ENCODE measurements around the gene SLIT3.

The SLIT3 gene

DNA sequence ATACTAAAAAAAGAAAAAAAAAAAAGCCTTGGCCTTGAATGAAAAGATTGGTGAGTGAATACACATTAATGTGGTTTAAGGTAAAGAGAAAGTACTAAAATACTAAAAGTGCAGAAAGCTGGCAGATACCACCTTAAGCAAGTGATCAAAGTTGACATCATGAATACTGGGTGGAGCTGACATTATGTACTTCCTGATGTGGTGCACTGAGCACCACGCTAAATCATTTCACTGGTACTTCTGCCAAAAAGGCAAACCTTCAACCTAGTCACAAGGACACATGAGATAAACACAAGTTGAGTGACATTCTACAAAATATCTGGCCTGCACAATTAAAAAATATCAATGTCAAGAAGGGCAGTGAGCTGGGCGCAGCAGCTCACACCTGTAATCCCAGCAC, 687.9 kb downstream of the SLIT3 start:
- H3K27ac ChIP-seq = no peak overlapping the region
- TF ChIP-seq, protein P1, sequence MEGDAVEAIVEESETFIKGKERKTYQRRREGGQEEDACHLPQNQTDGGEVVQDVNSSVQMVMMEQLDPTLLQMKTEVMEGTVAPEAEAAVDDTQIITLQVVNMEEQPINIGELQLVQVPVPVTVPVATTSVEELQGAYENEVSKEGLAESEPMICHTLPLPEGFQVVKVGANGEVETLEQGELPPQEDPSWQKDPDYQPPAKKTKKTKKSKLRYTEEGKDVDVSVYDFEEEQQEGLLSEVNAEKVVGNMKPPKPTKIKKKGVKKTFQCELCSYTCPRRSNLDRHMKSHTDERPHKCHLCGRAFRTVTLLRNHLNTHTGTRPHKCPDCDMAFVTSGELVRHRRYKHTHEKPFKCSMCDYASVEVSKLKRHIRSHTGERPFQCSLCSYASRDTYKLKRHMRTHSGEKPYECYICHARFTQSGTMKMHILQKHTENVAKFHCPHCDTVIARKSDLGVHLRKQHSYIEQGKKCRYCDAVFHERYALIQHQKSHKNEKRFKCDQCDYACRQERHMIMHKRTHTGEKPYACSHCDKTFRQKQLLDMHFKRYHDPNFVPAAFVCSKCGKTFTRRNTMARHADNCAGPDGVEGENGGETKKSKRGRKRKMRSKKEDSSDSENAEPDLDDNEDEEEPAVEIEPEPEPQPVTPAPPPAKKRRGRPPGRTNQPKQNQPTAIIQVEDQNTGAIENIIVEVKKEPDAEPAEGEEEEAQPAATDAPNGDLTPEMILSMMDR (conservative IDR thresholded peaks at IDR 0.05) = no peak

DNA sequence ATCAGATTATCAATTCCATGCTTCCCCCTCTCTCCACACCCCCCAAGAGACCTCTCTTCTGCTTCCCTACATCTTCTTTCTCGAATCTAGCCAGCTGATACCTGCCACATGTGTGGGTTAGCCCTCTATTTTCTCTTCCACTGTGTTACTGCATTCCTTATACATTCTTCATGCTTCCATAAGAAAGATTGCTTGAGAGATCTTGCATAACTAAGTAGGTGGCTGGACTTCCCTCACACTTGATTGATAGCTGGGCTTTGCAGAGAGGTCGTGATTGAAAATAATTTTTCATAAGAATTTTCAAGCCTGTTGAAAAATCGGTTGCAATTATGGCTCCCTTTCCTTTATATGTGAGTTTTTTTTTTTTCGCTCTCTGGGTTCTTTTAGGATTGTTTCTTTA, 688.8 kb downstream of the SLIT3 start:
- no peak overlapping the region for H3K27ac ChIP-seq
- TF ChIP-seq, protein P1 (conservative IDR thresholded peaks at IDR 0.05) = no peak

Data from VCaP (cell line).